PC-3 (cell line): ENCODE data around the gene CD8B2.

Experiments used
- CTCF ChIP-seq: fragments of 300-600 bp; sonication (generic); conservative IDR thresholded peaks from 2 replicates; pipeline ENCODE4 v1.5.1; 2017; ENCODE audit warnings: antibody characterized with exemption, low read depth, mild to moderate bottlenecking, low read length
- EZH2 ChIP-seq: fragments of 300-600 bp; sonication (generic); IDR thresholded peaks from one replicate; pipeline ENCODE4 v1.6.1; 2017; ENCODE audit warnings: antibody characterized with exemption, mild to moderate bottlenecking, low read length; ENCODE audit not compliant: unreplicated experiment
- EZH2phosphoT487 ChIP-seq: fragments of 300-600 bp; sonication (generic); IDR thresholded peaks from 2 replicates; pipeline ENCODE4 v1.6.1; 2018; ENCODE audit warnings: mild to moderate bottlenecking, antibody characterized with exemption, low read length, borderline replicate concordance

DNA sequence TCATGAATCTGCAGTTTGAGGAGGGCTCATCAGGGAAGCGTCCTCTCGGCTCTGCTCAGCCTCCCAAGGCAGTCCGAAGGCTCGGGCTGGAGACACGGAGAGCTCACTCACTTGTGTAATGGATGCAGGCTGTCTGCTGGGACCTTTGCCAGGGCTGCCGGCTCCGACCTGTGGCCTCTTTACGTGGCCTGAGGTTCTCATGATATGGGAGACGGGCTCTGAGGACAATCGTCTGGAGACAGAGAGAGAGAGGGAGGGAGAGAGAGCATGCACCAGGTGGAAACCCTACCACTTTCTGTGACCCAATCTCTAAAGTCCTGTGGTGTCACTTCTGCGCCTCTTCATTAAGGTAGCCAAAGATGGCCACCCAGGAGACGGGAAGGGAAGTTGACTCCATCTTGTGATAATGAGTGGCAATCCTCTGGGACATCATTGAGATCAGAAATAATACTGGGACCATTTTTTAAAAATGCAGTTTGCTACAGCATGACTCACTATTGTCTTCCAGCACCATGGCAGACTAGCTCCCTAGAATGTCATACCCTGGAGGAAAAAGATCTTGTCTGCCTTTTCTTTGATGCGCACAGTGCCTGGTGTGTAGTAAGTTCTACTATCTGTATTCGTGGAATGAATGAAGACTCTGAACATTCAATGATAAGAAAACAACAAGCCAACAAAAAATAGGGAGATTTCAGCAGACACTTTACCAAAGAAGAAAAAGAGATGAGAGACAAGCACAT, 60.2 kb downstream of the CD8B2 start:
- TF ChIP-seq CTCF (no peak), EZH2 (no peak), EZH2phosphoT487 (no peak)
